Peyer's patch (tissue), 4 donors: Measurements from ENCODE around the gene TAS1R3. TPM values are rescaled to one million over a fixed set of nuclear protein-coding genes. Genes with fewer than 3 reads are reported as not detected.

Source experiments
- DNase-seq, 3 donors: peaks; one replicate each; pipeline ENCODE4 v3.0.0-alpha.2; 2017 to 2019
- H3K27ac ChIP-seq, 4 donors: fragments of 200-600 bp; sonication (generic); one replicate each; pipeline ENCODE4 v1.5.1; 2016 to 2019
- H3K27me3 ChIP-seq, 2 donors: fragments of 200-600 bp; sonication (generic); one replicate each; pipeline ENCODE4 v1.5.1; 2019
- H3K36me3 ChIP-seq, 3 donors: fragments of 200-600 bp; sonication (generic); one replicate each; pipeline ENCODE4 v1.5.1; 2016 to 2019
- H3K4me1 ChIP-seq, 4 donors: fragments of 200-600 bp; sonication (generic); one replicate each; pipeline ENCODE4 v1.5.1; 2016 to 2019
- H3K4me3 ChIP-seq, 4 donors: fragments of 200-600 bp; sonication (generic); 1 replicate in 3 of 4; 2 replicates in 1 of 4; pipeline ENCODE4 v1.5.1; 2016 to 2019; ENCODE audit warnings: mild to moderate bottlenecking in 1 of 4
- H3K9me3 ChIP-seq, 4 donors: fragments of 200-600 bp; sonication (generic); one replicate each; pipeline ENCODE4 v1.5.1; 2016 to 2019; ENCODE audit warnings: mild to moderate bottlenecking in 1 of 4
- POLR2A ChIP-seq, 2 donors: fragments of 450-650 bp; IDR thresholded peaks; one replicate each; pipeline ENCODE4 v1.5.1; 2017; ENCODE audit warnings: antibody characterized with exemption in 2 of 2, mild to moderate bottlenecking in 2 of 2, moderate library complexity in 2 of 2
- total RNA-seq, 4 donors: library from RNA; depleted of rRNA; stranded (reverse); fragments of >200 nt; gene quantifications; one replicate each; pipeline ENCODE4 v1.1.0, GENCODE V29; 2016
- TF ChIP-seq, protein P1 (sequence below), 6 experiments: fragments of 450-650 bp in 4 of 6; fragments of 200-600 bp in 2 of 6; sonication (generic) in 1 of 6; IDR thresholded peaks; one replicate each; pipeline ENCODE4 v1.5.1; 2017 to 2019; ENCODE audit warnings: antibody characterized with exemption in 6 of 6, mild to moderate bottlenecking in 3 of 6, moderate library complexity in 1 of 6

Gene TAS1R3
- total RNA-seq, 4 donors from 2014 or later, result 2.1 to 5.8 (median 3.0) TPM

- H3K36me3 ChIP-seq, result peaks cover 0 to 49% (median 0%) of the 10 kb centered on the region in 3 donors
- no peaks in the 10 kb centered on the region for H3K9me3 ChIP-seq
- H3K27ac ChIP-seq, result no peak overlapping the region
- DNase-seq, result no peak
- no peak for TF ChIP-seq POLR2A (IDR thresholded peaks at IDR 0.05)
- TF ChIP-seq, protein P1, sequence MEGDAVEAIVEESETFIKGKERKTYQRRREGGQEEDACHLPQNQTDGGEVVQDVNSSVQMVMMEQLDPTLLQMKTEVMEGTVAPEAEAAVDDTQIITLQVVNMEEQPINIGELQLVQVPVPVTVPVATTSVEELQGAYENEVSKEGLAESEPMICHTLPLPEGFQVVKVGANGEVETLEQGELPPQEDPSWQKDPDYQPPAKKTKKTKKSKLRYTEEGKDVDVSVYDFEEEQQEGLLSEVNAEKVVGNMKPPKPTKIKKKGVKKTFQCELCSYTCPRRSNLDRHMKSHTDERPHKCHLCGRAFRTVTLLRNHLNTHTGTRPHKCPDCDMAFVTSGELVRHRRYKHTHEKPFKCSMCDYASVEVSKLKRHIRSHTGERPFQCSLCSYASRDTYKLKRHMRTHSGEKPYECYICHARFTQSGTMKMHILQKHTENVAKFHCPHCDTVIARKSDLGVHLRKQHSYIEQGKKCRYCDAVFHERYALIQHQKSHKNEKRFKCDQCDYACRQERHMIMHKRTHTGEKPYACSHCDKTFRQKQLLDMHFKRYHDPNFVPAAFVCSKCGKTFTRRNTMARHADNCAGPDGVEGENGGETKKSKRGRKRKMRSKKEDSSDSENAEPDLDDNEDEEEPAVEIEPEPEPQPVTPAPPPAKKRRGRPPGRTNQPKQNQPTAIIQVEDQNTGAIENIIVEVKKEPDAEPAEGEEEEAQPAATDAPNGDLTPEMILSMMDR (IDR thresholded peaks at IDR 0.05), result no peak
- no peaks in the 10 kb centered on the region for H3K27me3 ChIP-seq
- peaks cover 0 to 11% (median 5%) of the 10 kb centered on the region in 4 donors for H3K4me1 ChIP-seq
- H3K4me3 ChIP-seq, result no peak overlapping the region
Observed at GRCh38 chr1:1335792-1336248, 4.7 kb downstream of the TAS1R3 start.

GRCh38 chr1:1336446-1336845 lies 5.4 kb downstream of the TAS1R3 start:
- H3K4me1 ChIP-seq, result peaks cover 0 to 11% (median 2%) of the 10 kb centered on the region in 4 donors
- peaks cover 0 to 53% (median 0%) of the 10 kb centered on the region in 3 donors for H3K36me3 ChIP-seq
- no peak overlapping the region for H3K27ac ChIP-seq
- TF ChIP-seq, protein P1 (IDR thresholded peaks at IDR 0.05), result no peak
- TF ChIP-seq POLR2A (IDR thresholded peaks at IDR 0.05), result no peak
- H3K4me3 ChIP-seq, result no peak overlapping the region
- no peaks in the 10 kb centered on the region for H3K27me3 ChIP-seq
- no peaks in the 10 kb centered on the region for H3K9me3 ChIP-seq
- no peak for DNase-seq

- DNase-seq, result no peak
- peaks cover 0 to 60% (median 0%) of the 10 kb centered on the region in 3 donors for H3K36me3 ChIP-seq
- TF ChIP-seq, protein P1 (IDR thresholded peaks at IDR 0.05), result no peak
- no peak for TF ChIP-seq POLR2A (IDR thresholded peaks at IDR 0.05)
- no peaks in the 10 kb centered on the region for H3K27me3 ChIP-seq
- H3K27ac ChIP-seq, result no peak overlapping the region
- H3K4me3 ChIP-seq, result no peak overlapping the region
- H3K9me3 ChIP-seq, result no peaks in the 10 kb centered on the region
- peaks cover 0 to 11% (median 2%) of the 10 kb centered on the region in 4 donors for H3K4me1 ChIP-seq
Observed at GRCh38 chr1:1336931-1337792, 6.1 kb downstream of the TAS1R3 start.

GRCh38 chr1:1337793-1338147 lies 6.7 kb downstream of the TAS1R3 start:
- peaks cover 0 to 60% (median 0%) of the 10 kb centered on the region in 3 donors for H3K36me3 ChIP-seq
- H3K9me3 ChIP-seq, result no peaks in the 10 kb centered on the region
- peaks cover 0 to 5% (median under 1%) of the 10 kb centered on the region in 4 donors for H3K4me1 ChIP-seq
- no peak overlapping the region for H3K27ac ChIP-seq
- H3K27me3 ChIP-seq, result no peaks in the 10 kb centered on the region
- no peak overlapping the region for H3K4me3 ChIP-seq
- peak in 2 of 3 donors; percentile 68 to 80 for DNase-seq
- TF ChIP-seq POLR2A (IDR thresholded peaks at IDR 0.05), result no peak
- TF ChIP-seq, protein P1 (IDR thresholded peaks at IDR 0.05), result no peak

DNA sequence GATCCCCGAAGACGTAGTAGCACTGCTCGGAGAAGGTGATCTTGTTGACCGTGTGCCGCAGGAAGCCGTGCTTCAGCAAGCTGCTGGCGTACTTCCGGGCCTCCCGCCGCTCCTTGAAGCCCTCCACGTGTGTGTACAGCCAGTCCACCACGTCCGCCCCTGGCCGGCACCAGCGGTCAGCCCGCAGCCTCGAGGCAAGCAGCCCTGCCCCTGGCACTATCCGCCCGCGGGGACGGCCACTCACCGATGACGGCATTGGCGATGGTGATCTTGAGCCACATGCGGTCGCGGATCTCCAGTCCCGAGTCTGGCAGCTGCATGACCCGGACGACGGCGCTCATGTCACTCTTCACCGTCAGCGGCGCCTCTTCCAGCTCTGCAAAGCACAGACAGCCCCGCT lies 7.2 kb downstream of the TAS1R3 start:
- Histone ChIP-seq H3K4me1 (peaks cover 0 to under 1% (median 0%) of the 10 kb centered on the region in 4 donors), H3K4me3 (no peak overlapping the region), H3K9me3 (no peaks in the 10 kb centered on the region), H3K36me3 (peaks cover 0 to 60% (median 0%) of the 10 kb centered on the region in 3 donors), H3K27me3 (no peaks in the 10 kb centered on the region), H3K27ac (no peak overlapping the region)
- TF ChIP-seq, protein P1 (IDR thresholded peaks at IDR 0.05), result no peak
- TF ChIP-seq POLR2A (IDR thresholded peaks at IDR 0.05), result no peak
- DNase-seq, result no peak
